HEK293 (cell line): ENCODE data around the gene SLU7.

Experiments
- CTCF ChIP-seq: fragments of 450-650 bp; formaldehyde crosslinking; IDR thresholded peaks from 2 replicates; pipeline ENCODE4 v1.5.1; 2016; ENCODE audit warnings: missing biosample characterization, missing genetic modification characterization
- MYNN ChIP-seq: fragments of 450-650 bp; formaldehyde crosslinking; IDR thresholded peaks from 2 replicates; pipeline ENCODE4 v1.5.1; 2016; ENCODE audit warnings: missing biosample characterization, missing genetic modification characterization, borderline replicate concordance
- PATZ1 ChIP-seq: fragments of 450-650 bp; formaldehyde crosslinking; IDR thresholded peaks from 2 replicates; pipeline ENCODE4 v1.5.1; 2016; ENCODE audit warnings: missing biosample characterization, missing genetic modification characterization
- REST ChIP-seq: fragments of 450-650 bp; formaldehyde crosslinking; IDR thresholded peaks from 2 replicates; pipeline ENCODE4 v1.5.1; 2016; ENCODE audit warnings: missing biosample characterization, missing genetic modification characterization
- SALL2 ChIP-seq: fragments of 450-650 bp; formaldehyde crosslinking; IDR thresholded peaks from 2 replicates; pipeline ENCODE4 v1.5.0; 2017; ENCODE audit warnings: missing biosample characterization, mild to moderate bottlenecking, missing genetic modification characterization, borderline replicate concordance
- TSHZ1 ChIP-seq: fragments of 450-650 bp; formaldehyde crosslinking; IDR thresholded peaks from 2 replicates; pipeline ENCODE4 v1.5.1; 2016; ENCODE audit warnings: missing biosample characterization, missing genetic modification characterization, borderline replicate concordance
- ZBTB1 ChIP-seq: fragments of 450-650 bp; formaldehyde crosslinking; IDR thresholded peaks from 2 replicates; pipeline ENCODE4 v1.5.1; 2016; ENCODE audit warnings: missing biosample characterization, missing genetic modification characterization
- ZBTB11 ChIP-seq: fragments of 450-650 bp; formaldehyde crosslinking; conservative IDR thresholded peaks from 2 replicates; pipeline ENCODE4 v1.5.1; 2016; ENCODE audit warnings: low read depth, missing biosample characterization, missing genetic modification characterization
- ZFP3 ChIP-seq: fragments of 450-650 bp; formaldehyde crosslinking; IDR thresholded peaks from 2 replicates; pipeline ENCODE4 v1.5.1; 2016; ENCODE audit warnings: low read depth, missing biosample characterization, missing genetic modification characterization
- ZNF223 ChIP-seq: fragments of 450-650 bp; formaldehyde crosslinking; IDR thresholded peaks from 2 replicates; pipeline ENCODE4 v1.5.1; 2016; ENCODE audit warnings: missing biosample characterization, missing genetic modification characterization
- ZNF274 ChIP-seq, 2 experiments: fragments of 200-500 bp in 1 of 2; fragments of 450-650 bp in 1 of 2; sonication (Bioruptor generic) in 1 of 2; formaldehyde crosslinking in 1 of 2; IDR thresholded peaks; 2 replicates each; pipeline versions ENCODE4 v1.5.1 to v1.6.1; 2014 to 2016; ENCODE audit warnings: borderline replicate concordance in 1 of 2, inconsistent platforms in 1 of 2, low read length in 1 of 2, missing biosample characterization in 1 of 2, missing genetic modification characterization in 1 of 2
- ZNF423 ChIP-seq: fragments of 450-650 bp; formaldehyde crosslinking; IDR thresholded peaks from 2 replicates; pipeline ENCODE4 v1.5.1; 2016; ENCODE audit warnings: missing biosample characterization, missing genetic modification characterization

- TF ChIP-seq PATZ1 (no peak), MYNN (no peak), CTCF (no peak), ZFP3 (tag by site-specific recombination) (no peak), SALL2 (tag by site-specific recombination) (no peak), REST (tag by site-specific recombination) (no peak), TSHZ1 (tag by site-specific recombination) (no peak), ZNF423 (tag by site-specific recombination) (no peak), ZBTB1 (tag by site-specific recombination) (no peak), ZBTB11 (tag by site-specific recombination) (no peak), ZNF223 (tag by site-specific recombination) (no peak), ZNF274 (IDR thresholded peaks at IDR 0.05; ENCODE audit: low read length) (no peak), ZNF274 (tag by site-specific recombination; IDR thresholded peaks at IDR 0.05; ENCODE audit: borderline replicate concordance) (no peak)
These were observed 58.6 kb downstream of the SLU7 start for GRCh38 chr5:160360310-160360709.
